HG03342 (cell line): Measurements from ENCODE around the gene HS6ST3.
"Not testable (repeated sequence)": the region's sequence is repeated elsewhere in the genome, so short reads cannot be mapped to it uniquely, and the experiment has no call there.

Source experiments
- ATAC-seq: cut with Tn5 transposase; IDR thresholded peaks from one replicate; pipeline ENCODE4 v1.9.1; 2021; ENCODE audit warnings: mild to moderate bottlenecking, moderate library complexity; ENCODE audit not compliant: unreplicated experiment

The HS6ST3 gene

GRCh38 chr13:96524398-96525020 is 434.6 kb downstream of the HS6ST3 start:
- ATAC-seq: not testable (repeated sequence)

- no peak for ATAC-seq
Measured at GRCh38 chr13:96525715-96526114, 435.8 kb downstream of the HS6ST3 start.

GRCh38 chr13:96527497-96527896 is 437.6 kb downstream of the HS6ST3 start:
- no peak for ATAC-seq

- no peak for ATAC-seq
Measured at GRCh38 chr13:96532804-96533203, 442.9 kb downstream of the HS6ST3 start.

- ATAC-seq: no peak
Measured at GRCh38 chr13:96533408-96533807, 443.5 kb downstream of the HS6ST3 start.

GRCh38 chr13:96539791-96540190 is 449.9 kb downstream of the HS6ST3 start:
- no peak for ATAC-seq

GRCh38 chr13:96540670-96541069 is 450.8 kb downstream of the HS6ST3 start:
- no peak for ATAC-seq

GRCh38 chr13:96542986-96543385 is 453.1 kb downstream of the HS6ST3 start:
- ATAC-seq: no peak

GRCh38 chr13:96544957-96545356 is 455.1 kb downstream of the HS6ST3 start:
- no peak for ATAC-seq

- no peak for ATAC-seq
Measured at GRCh38 chr13:96546463-96546862, 456.6 kb downstream of the HS6ST3 start.

- ATAC-seq: no peak
Measured at GRCh38 chr13:96551546-96551945, 461.6 kb downstream of the HS6ST3 start.

- no peak for ATAC-seq
Measured at GRCh38 chr13:96552559-96552958, 462.7 kb downstream of the HS6ST3 start.

GRCh38 chr13:96553796-96554195 is 463.9 kb downstream of the HS6ST3 start:
- ATAC-seq: no peak

GRCh38 chr13:96573563-96573962 is 483.7 kb downstream of the HS6ST3 start:
- no peak for ATAC-seq

- ATAC-seq: no peak
Measured at GRCh38 chr13:96575423-96576320, 485.8 kb downstream of the HS6ST3 start.

- ATAC-seq: no peak
Measured at GRCh38 chr13:96581741-96582140, 491.8 kb downstream of the HS6ST3 start.

GRCh38 chr13:96615252-96615651 is 525.3 kb downstream of the HS6ST3 start:
- no peak for ATAC-seq

- no peak for ATAC-seq
Measured at GRCh38 chr13:96617528-96617927, 527.6 kb downstream of the HS6ST3 start.

- ATAC-seq: no peak
Measured at GRCh38 chr13:96621634-96622183, 531.8 kb downstream of the HS6ST3 start.

- ATAC-seq: no peak
Measured at GRCh38 chr13:96629331-96629730, 539.4 kb downstream of the HS6ST3 start.

- ATAC-seq: no peak
Measured at GRCh38 chr13:96632536-96633320, 542.8 kb downstream of the HS6ST3 start.
